GM12875 (cell line): ENCODE results near the gene NPRL2.

ENCODE experiments used
- H3K4me3 ChIP-seq: one replicate; pipeline ENCODE4 v1.5.1; 2011; ENCODE audit warnings: low read depth, low read length, control low read depth
- TF ChIP-seq, protein P1 (sequence below): IDR thresholded peaks from 2 replicates; pipeline ENCODE4 v1.5.1; 2011; ENCODE audit warnings: low read depth, mild to moderate bottlenecking, control low read depth, inconsistent platforms, low read length, moderate library complexity, borderline replicate concordance; ENCODE audit not compliant: insufficient read depth

NPRL2 gene

GRCh38 chr3:50364573-50365079 lies 14.1 kb upstream of the NPRL2 start:
- TF ChIP-seq, protein P1, sequence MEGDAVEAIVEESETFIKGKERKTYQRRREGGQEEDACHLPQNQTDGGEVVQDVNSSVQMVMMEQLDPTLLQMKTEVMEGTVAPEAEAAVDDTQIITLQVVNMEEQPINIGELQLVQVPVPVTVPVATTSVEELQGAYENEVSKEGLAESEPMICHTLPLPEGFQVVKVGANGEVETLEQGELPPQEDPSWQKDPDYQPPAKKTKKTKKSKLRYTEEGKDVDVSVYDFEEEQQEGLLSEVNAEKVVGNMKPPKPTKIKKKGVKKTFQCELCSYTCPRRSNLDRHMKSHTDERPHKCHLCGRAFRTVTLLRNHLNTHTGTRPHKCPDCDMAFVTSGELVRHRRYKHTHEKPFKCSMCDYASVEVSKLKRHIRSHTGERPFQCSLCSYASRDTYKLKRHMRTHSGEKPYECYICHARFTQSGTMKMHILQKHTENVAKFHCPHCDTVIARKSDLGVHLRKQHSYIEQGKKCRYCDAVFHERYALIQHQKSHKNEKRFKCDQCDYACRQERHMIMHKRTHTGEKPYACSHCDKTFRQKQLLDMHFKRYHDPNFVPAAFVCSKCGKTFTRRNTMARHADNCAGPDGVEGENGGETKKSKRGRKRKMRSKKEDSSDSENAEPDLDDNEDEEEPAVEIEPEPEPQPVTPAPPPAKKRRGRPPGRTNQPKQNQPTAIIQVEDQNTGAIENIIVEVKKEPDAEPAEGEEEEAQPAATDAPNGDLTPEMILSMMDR, result no peak
- H3K4me3 ChIP-seq, result peak overlapping the region; percentile 32

DNA sequence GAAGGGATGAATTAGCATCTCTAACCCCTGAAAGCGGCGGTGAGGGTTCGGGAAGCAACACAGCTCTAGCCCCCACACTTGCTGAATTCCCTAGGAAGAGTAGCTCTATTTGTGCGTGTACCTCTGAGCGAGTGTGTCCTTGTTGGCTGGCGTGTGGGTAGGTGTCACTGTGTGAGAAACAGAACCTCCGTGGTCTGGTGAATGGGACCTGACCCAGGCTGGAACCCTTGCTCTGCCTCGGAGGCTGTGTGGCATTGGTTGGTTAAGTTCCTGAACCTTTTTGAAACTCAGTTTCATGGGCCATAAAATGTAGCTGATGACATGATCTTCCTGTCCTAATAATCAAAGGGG lies 9.2 kb upstream of the NPRL2 start:
- peak overlapping the region; percentile 8 for H3K4me3 ChIP-seq
- TF ChIP-seq, protein P1, result no peak

GRCh38 chr3:50358911-50359759 lies 8.6 kb upstream of the NPRL2 start, which contains the start of gene TMEM115:
Gene TMEM115 (minus strand): TSS chr3:50359521. CDS start chr3:50359063, 458 bp downstream.
- peak within 1 kb of the TSS; percentile 98 for H3K4me3 ChIP-seq
- TF ChIP-seq, protein P1, result no peak

GRCh38 chr3:50358355-50358910 lies 7.9 kb upstream of the NPRL2 start:
- TF ChIP-seq, protein P1, result no peak
- peak overlapping the region; percentile 98 for H3K4me3 ChIP-seq

GRCh38 chr3:50357481-50357880 lies 6.9 kb upstream of the NPRL2 start:
- peak overlapping the region; percentile 2 for H3K4me3 ChIP-seq
- TF ChIP-seq, protein P1, result no peak

GRCh38 chr3:50356553-50356952 lies 6.0 kb upstream of the NPRL2 start:
- H3K4me3 ChIP-seq, result no peak overlapping the region
- TF ChIP-seq, protein P1, result no peak

- no peak overlapping the region for H3K4me3 ChIP-seq
- TF ChIP-seq, protein P1, result no peak
Measured at GRCh38 chr3:50355829-50356552, 5.4 kb upstream of the NPRL2 start.
